WTC11 (cell line): ENCODE data around the gene CDHR5. TPM values are rescaled to one million over a fixed set of nuclear protein-coding genes. Genes with fewer than 3 reads are reported as not detected.
A peak's percentile ranks its signal among the peaks of the same experiment; 100 is the strongest.

Experiments
- ATAC-seq: fragments of 200-7000 bp; cut with Tn5 transposase; 2 replicates; pipeline ENCODE4 v1.10.0; 2021; ENCODE audit warnings: mild to moderate bottlenecking, moderate library complexity
- CTCF ChIA-PET: fragments of 300-600 bp; sonication (Branson Sonifier 250); formaldehyde crosslinking; loops from one replicate; lab custom pipeline; 2021; ENCODE audit warnings: antibody characterized with exemption; lab: Charles Lee
- POLR2A ChIA-PET: fragments of 350-600 bp; sonication (Branson Sonifier 250); formaldehyde crosslinking; loops from one replicate; lab custom pipeline; 2021; ENCODE audit warnings: antibody characterized with exemption; lab: Charles Lee
- DNase-seq: peaks from one replicate; pipeline ENCODE4 v3.0.0; 2021; ENCODE audit warnings: low spot score
- H3K27ac Mint-ChIP-seq: 2 replicates; pipeline ENCODE4 v1.8.0; 2021; ENCODE audit warnings: mixed read lengths
- H3K27me3 Mint-ChIP-seq: 2 replicates; pipeline ENCODE4 v1.8.0; 2021; ENCODE audit warnings: low read depth, mild to moderate bottlenecking, moderate library complexity, mixed read lengths
- H3K36me3 Mint-ChIP-seq: 2 replicates; pipeline ENCODE4 v1.8.0; 2021; ENCODE audit warnings: mixed read lengths
- H3K4me1 Mint-ChIP-seq: 2 replicates; pipeline ENCODE4 v1.8.0; 2022; ENCODE audit warnings: mixed read lengths
- H3K4me3 Mint-ChIP-seq: 2 replicates; pipeline ENCODE4 v1.8.0; 2021; ENCODE audit warnings: mild to moderate bottlenecking, moderate library complexity, mixed read lengths
- H3K9me3 Mint-ChIP-seq: 2 replicates; pipeline ENCODE4 v1.8.0; 2021; ENCODE audit warnings: mixed read lengths
- ATF1 ChIP-seq: sonication (generic); formaldehyde crosslinking; IDR thresholded peaks from 2 replicates; pipeline ENCODE4 v1.8.1; 2023; ENCODE audit warnings: mild to moderate bottlenecking, moderate library complexity, missing genetic modification reagents
- ATF2 ChIP-seq: sonication (generic); formaldehyde crosslinking; IDR thresholded peaks from 2 replicates; pipeline ENCODE4 v1.8.1; 2022; ENCODE audit warnings: low read depth, missing genetic modification reagents, borderline replicate concordance
- ELF4 ChIP-seq: sonication (generic); formaldehyde crosslinking; IDR thresholded peaks from 2 replicates; pipeline ENCODE4 v1.8.1; 2022; ENCODE audit warnings: low read depth, mild to moderate bottlenecking, moderate library complexity, missing genetic modification reagents
- ETV6 ChIP-seq: sonication (generic); formaldehyde crosslinking; IDR thresholded peaks from 2 replicates; pipeline ENCODE4 v1.8.1; 2022; ENCODE audit warnings: mild to moderate bottlenecking, missing genetic modification reagents
- FOXK1 ChIP-seq: sonication (generic); formaldehyde crosslinking; IDR thresholded peaks from 2 replicates; pipeline ENCODE4 v1.8.0; 2022; ENCODE audit warnings: mild to moderate bottlenecking, moderate library complexity, missing genetic modification reagents
- FOXP1 ChIP-seq: sonication (generic); formaldehyde crosslinking; IDR thresholded peaks from 2 replicates; pipeline ENCODE4 v1.8.0; 2022; ENCODE audit warnings: missing genetic modification reagents, mild to moderate bottlenecking, moderate library complexity, borderline replicate concordance
- MAX ChIP-seq: sonication (generic); formaldehyde crosslinking; IDR thresholded peaks from 2 replicates; pipeline ENCODE4 v1.8.0; 2022; ENCODE audit warnings: mild to moderate bottlenecking, missing genetic modification reagents
- MXD4 ChIP-seq: fragments of 250-450 bp; sonication (Bioruptor Pico); IDR thresholded peaks from 2 replicates; pipeline ENCODE4 v1.8.0; 2021; ENCODE audit warnings: mild to moderate bottlenecking, moderate library complexity, borderline replicate concordance
- NFE2L1 ChIP-seq: sonication (generic); formaldehyde crosslinking; IDR thresholded peaks from 2 replicates; pipeline ENCODE4 v1.8.1; 2023; ENCODE audit warnings: missing genetic modification reagents
- NFYB ChIP-seq: sonication (generic); formaldehyde crosslinking; conservative IDR thresholded peaks from 2 replicates; pipeline ENCODE4 v1.8.0; 2022; ENCODE audit warnings: low read depth, missing genetic modification reagents
- NR3C1 ChIP-seq: sonication (generic); formaldehyde crosslinking; conservative IDR thresholded peaks from 2 replicates; pipeline ENCODE4 v1.8.1; 2023; ENCODE audit warnings: low read depth, mild to moderate bottlenecking, missing genetic modification reagents
- OVOL2 ChIP-seq: fragments of 250-450 bp; sonication (Bioruptor Pico); IDR thresholded peaks from 2 replicates; pipeline ENCODE4 v1.9.0; 2021; ENCODE audit warnings: mild to moderate bottlenecking, borderline replicate concordance
- RELA ChIP-seq: sonication (generic); formaldehyde crosslinking; IDR thresholded peaks from 2 replicates; pipeline ENCODE4 v1.8.1; 2022; ENCODE audit warnings: missing genetic modification reagents, mild to moderate bottlenecking, borderline replicate concordance
- RORB ChIP-seq: fragments of 250-450 bp; sonication (Bioruptor Pico); IDR thresholded peaks from 2 replicates; pipeline ENCODE4 v1.9.0; 2021; ENCODE audit warnings: mild to moderate bottlenecking
- SOX15 ChIP-seq: fragments of 250-450 bp; sonication (Bioruptor Pico); IDR thresholded peaks from 2 replicates; pipeline ENCODE4 v1.9.0; 2021; ENCODE audit warnings: mild to moderate bottlenecking
- ZNF121 ChIP-seq: sonication (generic); formaldehyde crosslinking; IDR thresholded peaks from 2 replicates; pipeline ENCODE4 v1.8.0; 2023; ENCODE audit warnings: missing genetic modification reagents
- ZNF232 ChIP-seq: sonication (generic); formaldehyde crosslinking; IDR thresholded peaks from 2 replicates; pipeline ENCODE4 v1.8.0; 2022; ENCODE audit warnings: mild to moderate bottlenecking, missing genetic modification reagents
- ZNF423 ChIP-seq: fragments of 250-450 bp; sonication (Bioruptor Pico); IDR thresholded peaks from 2 replicates; pipeline ENCODE4 v2.1.2; 2022; ENCODE audit warnings: mild to moderate bottlenecking, moderate library complexity
- total RNA-seq: library from RNA; stranded (reverse); gene quantifications from 3 replicates; pipeline ENCODE4 v1.2.3, GENCODE V29; 2021
- TF ChIP-seq, protein P1 (sequence below): sonication (generic); formaldehyde crosslinking; IDR thresholded peaks from 2 replicates; pipeline ENCODE4 v1.8.0; 2022; ENCODE audit warnings: missing genetic modification reagents
- TF ChIP-seq, protein P2 (sequence below): fragments of 250-450 bp; sonication (Bioruptor Pico); IDR thresholded peaks from 2 replicates; pipeline ENCODE4 v1.9.0; 2021; ENCODE audit warnings: mild to moderate bottlenecking
- TF ChIP-seq, protein P3 (sequence below): sonication (generic); formaldehyde crosslinking; IDR thresholded peaks from 2 replicates; pipeline ENCODE4 v1.8.1; 2022; ENCODE audit warnings: low read depth, mild to moderate bottlenecking, moderate library complexity, missing genetic modification reagents, borderline replicate concordance
- TF ChIP-seq, protein P4 (sequence below): sonication (generic); formaldehyde crosslinking; IDR thresholded peaks from 2 replicates; pipeline ENCODE4 v1.8.0; 2023; ENCODE audit warnings: mild to moderate bottlenecking, missing genetic modification reagents

CDHR5 gene
- total RNA-seq, 1 experiment from 2014 or later, result 0.26 TPM

DNA sequence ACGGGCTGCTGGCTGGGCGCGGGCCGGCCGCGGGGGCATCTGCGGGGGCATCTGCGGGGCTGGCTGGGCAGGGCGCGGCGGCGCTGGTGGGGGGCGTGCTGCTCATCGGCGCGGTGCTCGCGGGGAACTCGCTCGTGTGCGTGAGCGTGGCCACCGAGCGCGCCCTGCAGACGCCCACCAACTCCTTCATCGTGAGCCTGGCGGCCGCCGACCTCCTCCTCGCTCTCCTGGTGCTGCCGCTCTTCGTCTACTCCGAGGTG is 12.5 kb upstream of the CDHR5 start:
- Mint-ChIP-seq H3K4me1 (peaks cover 21% of the 10 kb centered on the region), H3K27me3 (peaks cover 53% of the 10 kb centered on the region), H3K4me3 (peak overlapping the region; percentile 67)
- POLR2A ChIA-PET, result no interaction called here
- TF ChIP-seq NR3C1 (CRISPR knock-in tag) (no peak), ELF4 (CRISPR knock-in tag) (no peak), MXD4 (no peak), ATF2 (CRISPR knock-in tag) (no peak), ETV6 (CRISPR knock-in tag) (no peak), OVOL2 (CRISPR knock-in tag) (no peak), MAX (CRISPR knock-in tag) (no peak), FOXK1 (CRISPR knock-in tag) (no peak), ZNF232 (CRISPR knock-in tag) (no peak)
- TF ChIP-seq, protein P1, sequence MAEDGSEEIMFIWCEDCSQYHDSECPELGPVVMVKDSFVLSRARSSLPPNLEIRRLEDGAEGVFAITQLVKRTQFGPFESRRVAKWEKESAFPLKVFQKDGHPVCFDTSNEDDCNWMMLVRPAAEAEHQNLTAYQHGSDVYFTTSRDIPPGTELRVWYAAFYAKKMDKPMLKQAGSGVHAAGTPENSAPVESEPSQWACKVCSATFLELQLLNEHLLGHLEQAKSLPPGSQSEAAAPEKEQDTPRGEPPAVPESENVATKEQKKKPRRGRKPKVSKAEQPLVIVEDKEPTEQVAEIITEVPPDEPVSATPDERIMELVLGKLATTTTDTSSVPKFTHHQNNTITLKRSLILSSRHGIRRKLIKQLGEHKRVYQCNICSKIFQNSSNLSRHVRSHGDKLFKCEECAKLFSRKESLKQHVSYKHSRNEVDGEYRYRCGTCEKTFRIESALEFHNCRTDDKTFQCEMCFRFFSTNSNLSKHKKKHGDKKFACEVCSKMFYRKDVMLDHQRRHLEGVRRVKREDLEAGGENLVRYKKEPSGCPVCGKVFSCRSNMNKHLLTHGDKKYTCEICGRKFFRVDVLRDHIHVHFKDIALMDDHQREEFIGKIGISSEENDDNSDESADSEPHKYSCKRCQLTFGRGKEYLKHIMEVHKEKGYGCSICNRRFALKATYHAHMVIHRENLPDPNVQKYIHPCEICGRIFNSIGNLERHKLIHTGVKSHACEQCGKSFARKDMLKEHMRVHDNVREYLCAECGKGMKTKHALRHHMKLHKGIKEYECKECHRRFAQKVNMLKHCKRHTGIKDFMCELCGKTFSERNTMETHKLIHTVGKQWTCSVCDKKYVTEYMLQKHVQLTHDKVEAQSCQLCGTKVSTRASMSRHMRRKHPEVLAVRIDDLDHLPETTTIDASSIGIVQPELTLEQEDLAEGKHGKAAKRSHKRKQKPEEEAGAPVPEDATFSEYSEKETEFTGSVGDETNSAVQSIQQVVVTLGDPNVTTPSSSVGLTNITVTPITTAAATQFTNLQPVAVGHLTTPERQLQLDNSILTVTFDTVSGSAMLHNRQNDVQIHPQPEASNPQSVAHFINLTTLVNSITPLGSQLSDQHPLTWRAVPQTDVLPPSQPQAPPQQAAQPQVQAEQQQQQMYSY (CRISPR knock-in tag), result no peak
- TF ChIP-seq, all 79 proteins: peak for 0
- no peak for DNase-seq
- ATAC-seq, result no peak
- Mint-ChIP-seq H3K36me3 (no peaks in the 10 kb centered on the region), H3K27ac (no peak overlapping the region), H3K9me3 (no peaks in the 10 kb centered on the region)
- CTCF ChIA-PET, result interaction anchor here (1.4 to 2.3 kb wide), 4 partner anchors 82 to 140 kb away, joined by 3 to 13 read pairs (median 12); partner anchors contain the start of gene GATD1

DNA sequence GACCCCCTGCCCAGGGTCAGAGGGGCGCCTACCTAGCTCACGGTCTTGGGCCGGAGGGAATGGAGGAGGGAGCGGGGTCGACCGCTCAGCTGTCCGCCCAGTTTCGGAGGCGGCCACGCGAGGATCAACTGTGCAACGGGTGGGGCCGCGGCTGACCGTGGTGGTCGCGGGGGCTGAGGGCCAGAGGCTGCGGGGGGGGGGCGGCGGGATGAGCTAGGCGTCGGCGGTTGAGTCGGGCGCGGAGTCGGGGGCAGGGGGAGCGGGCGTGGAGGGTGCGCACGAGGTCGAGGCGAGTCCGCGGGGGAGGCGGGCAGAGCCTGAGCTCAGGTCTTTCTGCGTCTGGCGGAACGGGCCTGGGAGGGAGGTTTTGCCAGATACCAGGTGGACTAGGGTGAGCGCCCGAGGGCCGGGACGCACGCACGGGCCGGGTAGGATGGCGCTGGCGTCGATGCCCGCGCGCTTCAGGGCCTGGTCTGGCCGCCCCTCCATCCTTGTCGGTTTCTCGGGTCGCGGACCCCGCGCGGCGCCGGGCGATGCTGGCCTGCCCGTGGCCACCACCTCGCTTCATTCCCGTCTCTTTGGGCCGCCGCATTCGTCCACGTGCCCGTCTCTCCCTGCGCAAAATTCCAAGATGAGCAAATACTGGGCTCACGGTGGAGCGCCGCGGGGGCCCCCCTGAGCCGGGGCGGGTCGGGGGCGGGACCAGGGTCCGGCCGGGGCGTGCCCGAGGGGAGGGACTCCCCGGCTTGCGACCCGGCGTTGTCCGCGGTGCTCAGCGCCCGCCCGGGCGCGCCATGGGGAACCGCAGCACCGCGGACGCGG is 12.0 kb upstream of the CDHR5 start, which contains the start of gene DRD4:
TSS of gene DRD4 (plus strand) at position 759 of the 822 bp plus-strand sequence. CDS start at position 795, 36 bp downstream.
- POLR2A ChIA-PET, result interaction anchor here (0.5 kb wide), 1 partner anchor 73 kb away, joined by 3 read pairs; no protein-coding TSS in a partner anchor
- Mint-ChIP-seq H3K27me3 (peaks cover 53% of the 10 kb centered on the region), H3K4me3 (peak within 1 kb of the TSS; percentile 67), H3K4me1 (peaks cover 21% of the 10 kb centered on the region), H3K36me3 (no peaks in the 10 kb centered on the region), H3K27ac (no peak within 1 kb of the TSS), H3K9me3 (no peaks in the 10 kb centered on the region)
- ATAC-seq (peak; percentile 28), DNase-seq (peak; percentile 48)
- CTCF ChIA-PET, result interaction anchor here (0.8 kb wide), 1 partner anchor 91 kb away, joined by 4 read pairs; no protein-coding TSS in a partner anchor
- no peak for TF ChIP-seq RELA (CRISPR knock-in tag)
- TF ChIP-seq, protein P2, sequence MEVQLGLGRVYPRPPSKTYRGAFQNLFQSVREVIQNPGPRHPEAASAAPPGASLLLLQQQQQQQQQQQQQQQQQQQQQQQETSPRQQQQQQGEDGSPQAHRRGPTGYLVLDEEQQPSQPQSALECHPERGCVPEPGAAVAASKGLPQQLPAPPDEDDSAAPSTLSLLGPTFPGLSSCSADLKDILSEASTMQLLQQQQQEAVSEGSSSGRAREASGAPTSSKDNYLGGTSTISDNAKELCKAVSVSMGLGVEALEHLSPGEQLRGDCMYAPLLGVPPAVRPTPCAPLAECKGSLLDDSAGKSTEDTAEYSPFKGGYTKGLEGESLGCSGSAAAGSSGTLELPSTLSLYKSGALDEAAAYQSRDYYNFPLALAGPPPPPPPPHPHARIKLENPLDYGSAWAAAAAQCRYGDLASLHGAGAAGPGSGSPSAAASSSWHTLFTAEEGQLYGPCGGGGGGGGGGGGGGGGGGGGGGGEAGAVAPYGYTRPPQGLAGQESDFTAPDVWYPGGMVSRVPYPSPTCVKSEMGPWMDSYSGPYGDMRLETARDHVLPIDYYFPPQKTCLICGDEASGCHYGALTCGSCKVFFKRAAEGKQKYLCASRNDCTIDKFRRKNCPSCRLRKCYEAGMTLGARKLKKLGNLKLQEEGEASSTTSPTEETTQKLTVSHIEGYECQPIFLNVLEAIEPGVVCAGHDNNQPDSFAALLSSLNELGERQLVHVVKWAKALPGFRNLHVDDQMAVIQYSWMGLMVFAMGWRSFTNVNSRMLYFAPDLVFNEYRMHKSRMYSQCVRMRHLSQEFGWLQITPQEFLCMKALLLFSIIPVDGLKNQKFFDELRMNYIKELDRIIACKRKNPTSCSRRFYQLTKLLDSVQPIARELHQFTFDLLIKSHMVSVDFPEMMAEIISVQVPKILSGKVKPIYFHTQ (CRISPR knock-in tag), result no peak
- no peak for TF ChIP-seq RORB (CRISPR knock-in tag)
- TF ChIP-seq FOXP1 (CRISPR knock-in tag), result no peak; the same call in 1 of the 2 replicates
- no peak for TF ChIP-seq ATF1 (CRISPR knock-in tag)
- TF ChIP-seq ZNF121 (CRISPR knock-in tag), result peak; percentile 60; the same call in 1 of the 2 replicates
- TF ChIP-seq NR3C1 (CRISPR knock-in tag), result no peak
- TF ChIP-seq SOX15, result no peak
- TF ChIP-seq, protein P3, sequence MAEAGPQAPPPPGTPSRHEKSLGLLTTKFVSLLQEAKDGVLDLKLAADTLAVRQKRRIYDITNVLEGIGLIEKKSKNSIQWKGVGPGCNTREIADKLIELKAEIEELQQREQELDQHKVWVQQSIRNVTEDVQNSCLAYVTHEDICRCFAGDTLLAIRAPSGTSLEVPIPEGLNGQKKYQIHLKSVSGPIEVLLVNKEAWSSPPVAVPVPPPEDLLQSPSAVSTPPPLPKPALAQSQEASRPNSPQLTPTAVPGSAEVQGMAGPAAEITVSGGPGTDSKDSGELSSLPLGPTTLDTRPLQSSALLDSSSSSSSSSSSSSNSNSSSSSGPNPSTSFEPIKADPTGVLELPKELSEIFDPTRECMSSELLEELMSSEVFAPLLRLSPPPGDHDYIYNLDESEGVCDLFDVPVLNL (CRISPR knock-in tag), result 0 out of 2 replicates have a peak, but pooled peaks have one; percentile 59
- TF ChIP-seq NFE2L1, result no peak
- TF ChIP-seq, protein P4, sequence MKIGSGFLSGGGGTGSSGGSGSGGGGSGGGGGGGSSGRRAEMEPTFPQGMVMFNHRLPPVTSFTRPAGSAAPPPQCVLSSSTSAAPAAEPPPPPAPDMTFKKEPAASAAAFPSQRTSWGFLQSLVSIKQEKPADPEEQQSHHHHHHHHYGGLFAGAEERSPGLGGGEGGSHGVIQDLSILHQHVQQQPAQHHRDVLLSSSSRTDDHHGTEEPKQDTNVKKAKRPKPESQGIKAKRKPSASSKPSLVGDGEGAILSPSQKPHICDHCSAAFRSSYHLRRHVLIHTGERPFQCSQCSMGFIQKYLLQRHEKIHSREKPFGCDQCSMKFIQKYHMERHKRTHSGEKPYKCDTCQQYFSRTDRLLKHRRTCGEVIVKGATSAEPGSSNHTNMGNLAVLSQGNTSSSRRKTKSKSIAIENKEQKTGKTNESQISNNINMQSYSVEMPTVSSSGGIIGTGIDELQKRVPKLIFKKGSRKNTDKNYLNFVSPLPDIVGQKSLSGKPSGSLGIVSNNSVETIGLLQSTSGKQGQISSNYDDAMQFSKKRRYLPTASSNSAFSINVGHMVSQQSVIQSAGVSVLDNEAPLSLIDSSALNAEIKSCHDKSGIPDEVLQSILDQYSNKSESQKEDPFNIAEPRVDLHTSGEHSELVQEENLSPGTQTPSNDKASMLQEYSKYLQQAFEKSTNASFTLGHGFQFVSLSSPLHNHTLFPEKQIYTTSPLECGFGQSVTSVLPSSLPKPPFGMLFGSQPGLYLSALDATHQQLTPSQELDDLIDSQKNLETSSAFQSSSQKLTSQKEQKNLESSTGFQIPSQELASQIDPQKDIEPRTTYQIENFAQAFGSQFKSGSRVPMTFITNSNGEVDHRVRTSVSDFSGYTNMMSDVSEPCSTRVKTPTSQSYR (CRISPR knock-in tag), result no peak
- TF ChIP-seq NFYB (CRISPR knock-in tag), result peak; percentile 17; the same call in 1 of the 2 replicates
- TF ChIP-seq ZNF423 (CRISPR knock-in tag), result no peak
